DND-41 (cell line): ENCODE measurements around the gene CACNB2.

Source experiments
- ATAC-seq: fragments of 200-7000 bp; cut with Tn5 transposase; 3 replicates; pipeline ENCODE4 v1.9.1; 2021; ENCODE audit warnings: low read depth; ENCODE audit not compliant: insufficient read depth
- DNase-seq: peaks from one replicate; pipeline ENCODE4 v3.0.0-alpha.2; 2020
- H2AFZ ChIP-seq: 2 replicates; pipeline ENCODE4 v1.6.0; 2012; ENCODE audit warnings: low read depth, low read length
- H3K27ac ChIP-seq: 2 replicates; pipeline ENCODE4 v1.5.1; 2012; ENCODE audit warnings: low read length, inconsistent platforms
- H3K27me3 ChIP-seq: fragments of 200-600 bp; sonication (generic); 2 replicates; pipeline ENCODE4 v1.6.0; 2012; ENCODE audit warnings: low read length, mild to moderate bottlenecking, inconsistent platforms; ENCODE audit not compliant: insufficient read depth, poor library complexity
- H3K36me3 ChIP-seq: 2 replicates; pipeline ENCODE4 v1.5.1; 2012; ENCODE audit warnings: low read length, inconsistent platforms; ENCODE audit not compliant: insufficient read depth
- H3K4me1 ChIP-seq: 2 replicates; pipeline ENCODE4 v1.5.1; 2012; ENCODE audit warnings: mild to moderate bottlenecking, low read length; ENCODE audit not compliant: insufficient read depth
- H3K4me2 ChIP-seq: 2 replicates; pipeline ENCODE4 v1.6.0; 2012; ENCODE audit warnings: mild to moderate bottlenecking, moderate library complexity, low read length, inconsistent platforms; ENCODE audit not compliant: insufficient read depth
- H3K4me3 ChIP-seq, 2 experiments: fragments of 200-600 bp in 1 of 2; shearing (Covaris generic) in 1 of 2; 2 replicates each; pipeline ENCODE4 v1.5.1; 2012 to 2016; ENCODE audit warnings: inconsistent platforms in 2 of 2, low read length in 2 of 2, mild to moderate bottlenecking in 2 of 2, low read depth in 1 of 2, moderate library complexity in 1 of 2
- H3K79me2 ChIP-seq: 2 replicates; pipeline ENCODE4 v1.6.0; 2012; ENCODE audit warnings: low read length, inconsistent platforms; ENCODE audit not compliant: insufficient read depth
- H3K9ac ChIP-seq: 2 replicates; pipeline ENCODE4 v1.6.0; 2012; ENCODE audit warnings: low read depth, mild to moderate bottlenecking, inconsistent platforms, low read length, moderate library complexity
- H3K9me3 ChIP-seq: 2 replicates; pipeline ENCODE4 v1.5.1; 2012; ENCODE audit warnings: low read length, moderate library complexity, mild to moderate bottlenecking, inconsistent platforms; ENCODE audit not compliant: insufficient read depth, severe bottlenecking
- H4K20me1 ChIP-seq: 2 replicates; pipeline ENCODE4 v1.6.0; 2012; ENCODE audit warnings: low read length; ENCODE audit not compliant: insufficient read depth
- CTCF ChIP-seq: IDR thresholded peaks from 2 replicates; pipeline ENCODE4 v1.5.1; 2012; ENCODE audit warnings: borderline replicate concordance, low read length, moderate library complexity, mild to moderate bottlenecking; ENCODE audit not compliant: poor library complexity, severe bottlenecking; ENCODE audit errors: extremely low read depth
- EZH2 ChIP-seq: IDR thresholded peaks from 3 replicates; pipeline ENCODE4 v1.6.1; 2012; ENCODE audit warnings: borderline replicate concordance, low read depth, mild to moderate bottlenecking, moderate library complexity, low read length, inconsistent platforms; ENCODE audit not compliant: severe bottlenecking

Gene CACNB2

DNA sequence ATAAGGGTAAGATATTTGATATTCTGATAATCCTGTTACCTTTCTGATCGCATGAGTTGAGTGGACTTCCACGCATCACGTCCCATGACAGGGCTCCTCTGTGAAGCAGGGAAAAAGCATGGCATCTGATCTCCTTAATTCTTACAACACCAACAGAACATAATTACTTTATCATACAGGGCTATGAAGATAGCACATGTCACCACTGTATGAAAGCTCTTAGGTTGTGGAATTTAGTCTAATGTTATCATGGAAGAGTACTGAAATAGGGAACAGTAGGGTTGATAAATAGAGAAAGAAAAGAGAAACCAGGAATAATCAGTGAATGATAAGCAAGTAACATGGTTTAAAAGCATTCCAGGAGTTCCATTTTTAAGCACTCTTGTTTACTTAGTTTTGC lies 212.0 kb downstream of the CACNB2 start:
- no peaks in the 10 kb centered on the region for H3K79me2 ChIP-seq
- H3K9ac ChIP-seq, result no peak overlapping the region
- H3K4me1 ChIP-seq, result no peaks in the 10 kb centered on the region
- TF ChIP-seq CTCF (no peak), EZH2 (no peak)
- H3K9me3 ChIP-seq, result no peaks in the 10 kb centered on the region
- no peak for DNase-seq
- H3K36me3 ChIP-seq, result no peaks in the 10 kb centered on the region
- H3K27ac ChIP-seq, result no peak overlapping the region
- H3K4me3 ChIP-seq, result no peak overlapping the region
- H3K4me2 ChIP-seq, result no peak overlapping the region
- ATAC-seq, result no peak
- no peaks in the 10 kb centered on the region for H4K20me1 ChIP-seq
- H3K27me3 ChIP-seq, result no peaks in the 10 kb centered on the region
- H2AFZ ChIP-seq, result no peak overlapping the region

GRCh38 chr10:18359812-18360211 lies 219.6 kb downstream of the CACNB2 start:
- DNase-seq, result no peak
- H3K9ac ChIP-seq, result no peak overlapping the region
- no peaks in the 10 kb centered on the region for H3K36me3 ChIP-seq
- TF ChIP-seq CTCF (no peak), EZH2 (no peak)
- no peak overlapping the region for H3K4me3 ChIP-seq
- H3K79me2 ChIP-seq, result no peaks in the 10 kb centered on the region
- no peak overlapping the region for H2AFZ ChIP-seq
- ATAC-seq, result no peak
- H3K9me3 ChIP-seq, result no peaks in the 10 kb centered on the region
- H3K4me1 ChIP-seq, result no peaks in the 10 kb centered on the region
- no peak overlapping the region for H3K4me2 ChIP-seq
- no peaks in the 10 kb centered on the region for H4K20me1 ChIP-seq
- no peak overlapping the region for H3K27ac ChIP-seq
- H3K27me3 ChIP-seq, result no peaks in the 10 kb centered on the region

DNA sequence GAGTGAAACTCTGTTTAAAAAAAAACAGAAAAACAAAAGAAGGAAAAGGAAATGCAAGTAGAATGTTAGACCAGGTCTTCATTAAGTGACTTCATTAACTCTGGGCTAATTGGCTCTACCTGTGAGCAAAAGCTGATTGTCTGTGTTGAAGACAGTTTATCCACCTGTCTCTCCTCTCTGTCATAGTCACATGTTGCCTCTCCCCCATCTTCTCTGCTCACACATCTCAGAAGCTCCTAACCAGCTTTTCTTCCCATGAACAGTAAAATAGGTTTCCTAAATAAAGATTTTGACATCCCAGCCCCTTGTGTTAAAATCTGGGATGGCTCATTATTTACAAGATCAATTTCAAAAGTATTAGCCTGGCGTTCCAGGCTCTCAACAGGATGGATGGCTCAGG lies 222.7 kb downstream of the CACNB2 start:
- Histone ChIP-seq H4K20me1 (no peaks in the 10 kb centered on the region), H3K9ac (no peak overlapping the region), H2AFZ (no peak overlapping the region), H3K9me3 (no peaks in the 10 kb centered on the region), H3K27me3 (no peaks in the 10 kb centered on the region), H3K27ac (no peak overlapping the region), H3K36me3 (no peaks in the 10 kb centered on the region), H3K4me1 (no peaks in the 10 kb centered on the region), H3K4me2 (no peak overlapping the region), H3K79me2 (no peaks in the 10 kb centered on the region), H3K4me3 (no peak overlapping the region)
- ATAC-seq (no peak), DNase-seq (no peak)
- TF ChIP-seq CTCF (no peak), EZH2 (no peak)
